GDM1 (cell line): ENCODE data around the gene CECR2.

Experiments
- DNase-seq: peaks from one replicate; lab custom pipeline; 2025; lab: John Stamatoyannopoulos, UW

Gene CECR2

DNA sequence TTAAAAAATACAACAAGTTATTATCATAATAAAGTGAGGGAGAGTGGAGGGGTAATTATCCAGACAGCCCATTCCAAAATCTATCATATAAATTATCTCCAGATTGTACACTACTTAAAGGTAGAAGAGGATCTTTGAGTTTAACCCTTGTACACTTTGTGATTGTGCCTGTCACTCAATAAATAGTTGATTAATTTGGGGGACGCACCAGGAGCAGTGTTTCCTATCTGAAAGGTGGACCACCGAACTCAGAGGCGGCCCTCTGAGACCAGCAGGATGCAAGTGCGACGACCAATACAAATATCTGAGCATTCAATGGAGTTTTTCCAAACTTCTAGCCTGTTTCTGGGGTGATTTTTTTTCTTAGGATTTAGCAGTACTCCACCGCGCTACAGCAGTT is 1.1 kb upstream of the CECR2 start:
- no peak for DNase-seq

DNA sequence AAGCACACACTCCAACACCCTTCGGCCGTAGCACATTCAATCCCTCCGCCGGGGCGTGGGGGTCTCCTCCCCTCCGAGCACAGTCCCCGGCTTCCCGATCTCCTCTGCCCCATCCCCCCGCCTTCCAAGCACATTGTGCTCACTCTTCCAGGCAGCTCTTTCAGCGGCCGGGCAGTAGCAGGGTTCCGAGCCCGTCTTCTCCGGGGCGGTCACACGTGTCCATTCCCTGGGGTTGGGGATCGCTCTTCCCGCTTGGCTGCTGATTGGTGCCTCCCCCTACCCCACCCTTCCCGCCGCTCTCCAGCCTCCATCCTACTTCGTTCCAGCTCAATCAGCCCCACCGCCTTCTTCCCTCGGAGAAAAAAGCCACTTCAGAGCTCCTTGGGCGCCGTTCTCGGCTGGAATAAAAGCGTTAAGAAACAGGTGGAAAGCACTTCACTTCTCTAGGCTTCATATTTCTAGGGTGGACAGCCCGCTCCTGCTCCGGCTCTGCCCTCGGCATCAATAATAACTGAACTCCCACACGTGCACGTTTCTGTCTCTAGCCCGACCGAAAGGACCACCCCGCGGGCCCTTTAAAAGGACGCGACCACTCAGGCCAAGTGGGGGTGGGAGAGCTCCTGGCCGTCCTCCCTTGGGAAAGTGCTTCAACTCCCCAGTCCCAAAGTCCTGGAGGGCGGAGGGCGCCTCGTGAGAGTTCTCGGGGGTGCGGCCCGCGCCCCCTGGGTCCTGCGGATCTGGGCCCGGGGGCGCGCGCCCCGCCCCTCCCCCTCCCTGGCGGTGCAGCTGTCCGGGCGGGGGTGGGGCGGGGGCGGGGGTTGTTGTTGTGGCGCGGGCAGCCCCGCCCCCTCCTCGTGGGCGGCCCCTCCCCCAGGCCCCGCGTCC is 464 bp upstream of the CECR2 start:
- DNase-seq: no peak

DNA sequence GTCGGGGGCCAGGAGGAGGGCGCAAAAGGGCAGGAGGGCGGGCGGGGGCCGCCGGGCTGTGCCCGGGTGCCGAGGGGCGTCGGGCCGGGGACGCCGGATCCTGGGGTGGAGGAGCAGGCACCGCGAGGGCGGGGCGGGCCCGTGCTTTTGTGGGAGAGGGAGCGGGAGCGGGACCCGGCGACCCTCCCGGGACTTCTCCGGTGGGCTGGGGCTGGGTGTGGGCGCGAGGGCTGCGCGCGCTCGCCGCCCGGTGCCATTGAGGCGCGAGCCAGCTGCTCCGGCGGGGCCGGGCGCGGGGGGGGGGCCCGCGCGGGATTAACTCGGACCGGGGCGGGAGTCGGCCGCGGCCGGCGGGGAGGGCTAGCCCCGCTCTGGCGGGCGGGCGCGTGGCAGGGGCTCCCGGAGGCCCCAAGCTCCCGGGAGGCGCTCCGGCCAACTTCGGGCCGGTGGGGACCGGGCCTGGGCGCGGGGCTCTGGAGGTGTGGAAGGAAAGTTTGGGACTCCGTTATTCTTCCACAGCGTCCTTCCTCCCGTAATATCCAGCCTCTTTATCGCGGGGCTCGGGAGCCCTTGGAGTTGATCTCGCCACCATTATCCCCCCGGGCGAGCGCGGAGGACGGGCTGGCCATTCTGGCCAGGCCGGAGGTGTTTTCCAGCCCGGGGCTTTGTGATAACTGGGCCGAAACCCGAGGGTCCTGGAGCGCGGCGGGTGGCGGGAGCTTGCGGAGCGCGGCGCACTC is 936 bp downstream of the CECR2 start:
- DNase-seq: no peak

DNA sequence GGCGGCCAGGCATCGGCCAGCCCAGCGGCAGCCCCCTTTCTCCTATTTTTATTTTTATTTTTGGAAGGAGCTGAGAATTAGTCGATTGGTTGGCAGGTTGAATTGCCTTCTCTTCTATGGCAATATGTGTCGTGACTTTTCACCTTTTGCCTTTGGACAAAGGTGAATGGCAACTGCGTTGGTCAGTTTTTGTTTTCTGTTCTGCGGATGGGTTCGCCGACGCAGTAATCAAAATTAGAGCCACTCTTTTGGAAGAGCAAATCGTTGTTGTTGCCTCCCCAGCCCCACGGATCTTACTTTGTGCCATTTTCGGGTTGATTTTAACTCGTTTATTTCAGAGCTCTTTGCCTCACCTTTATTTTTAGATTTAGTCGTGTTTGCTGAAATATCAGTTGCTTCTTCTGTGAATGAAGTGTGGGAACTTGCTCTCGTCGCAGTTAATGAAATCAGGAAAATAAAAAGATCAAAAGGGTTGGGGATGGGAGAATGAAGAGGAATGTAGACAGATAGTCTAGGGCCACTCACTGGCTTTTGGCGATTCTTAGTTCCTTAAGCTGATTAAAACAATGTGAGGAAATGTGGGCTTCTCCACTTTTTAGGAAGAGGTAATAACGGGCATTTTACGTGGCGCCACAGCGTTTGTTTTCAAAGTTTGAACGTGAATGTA is 1.6 kb downstream of the CECR2 start:
- DNase-seq: no peak

DNA sequence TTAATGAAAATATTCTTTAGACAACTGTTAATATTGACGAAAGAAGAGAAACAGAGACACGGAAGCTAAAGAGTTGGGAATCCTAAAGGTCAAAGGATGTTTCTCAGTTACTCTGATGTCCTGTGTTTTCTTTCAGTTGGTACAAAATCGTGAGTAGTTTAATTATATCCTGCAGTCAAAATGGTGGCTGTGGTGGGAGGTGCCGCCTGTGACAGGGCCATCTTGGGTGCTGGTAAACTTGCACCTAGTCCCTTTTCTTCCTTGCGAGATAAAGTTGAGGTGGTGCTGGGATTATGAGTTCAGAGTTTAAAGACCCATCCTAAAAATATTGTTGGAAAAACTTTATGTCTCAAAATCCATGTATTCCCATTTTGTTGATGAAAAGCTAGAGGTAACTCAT is 2.2 kb downstream of the CECR2 start:
- DNase-seq: no peak

DNA sequence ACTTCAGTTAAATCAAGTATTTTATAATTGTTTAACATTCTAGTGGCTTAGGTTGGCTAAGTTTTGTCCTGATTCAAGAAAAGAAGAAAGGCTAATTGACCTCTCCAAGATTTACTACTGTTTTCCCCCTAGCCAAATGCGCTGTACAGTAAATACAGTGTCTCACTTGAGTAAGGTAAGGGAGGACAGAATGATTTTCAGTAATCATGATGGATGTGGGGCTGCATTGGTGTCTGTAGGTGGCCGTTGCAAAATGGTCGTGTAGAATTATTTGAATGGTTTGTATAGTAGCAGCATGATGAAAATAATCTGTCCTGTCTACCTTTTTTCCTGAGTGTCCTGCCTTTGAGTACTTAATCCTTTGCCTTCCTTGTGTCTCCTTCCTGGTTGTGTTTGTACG is 4.6 kb downstream of the CECR2 start:
- DNase-seq: no peak

DNA sequence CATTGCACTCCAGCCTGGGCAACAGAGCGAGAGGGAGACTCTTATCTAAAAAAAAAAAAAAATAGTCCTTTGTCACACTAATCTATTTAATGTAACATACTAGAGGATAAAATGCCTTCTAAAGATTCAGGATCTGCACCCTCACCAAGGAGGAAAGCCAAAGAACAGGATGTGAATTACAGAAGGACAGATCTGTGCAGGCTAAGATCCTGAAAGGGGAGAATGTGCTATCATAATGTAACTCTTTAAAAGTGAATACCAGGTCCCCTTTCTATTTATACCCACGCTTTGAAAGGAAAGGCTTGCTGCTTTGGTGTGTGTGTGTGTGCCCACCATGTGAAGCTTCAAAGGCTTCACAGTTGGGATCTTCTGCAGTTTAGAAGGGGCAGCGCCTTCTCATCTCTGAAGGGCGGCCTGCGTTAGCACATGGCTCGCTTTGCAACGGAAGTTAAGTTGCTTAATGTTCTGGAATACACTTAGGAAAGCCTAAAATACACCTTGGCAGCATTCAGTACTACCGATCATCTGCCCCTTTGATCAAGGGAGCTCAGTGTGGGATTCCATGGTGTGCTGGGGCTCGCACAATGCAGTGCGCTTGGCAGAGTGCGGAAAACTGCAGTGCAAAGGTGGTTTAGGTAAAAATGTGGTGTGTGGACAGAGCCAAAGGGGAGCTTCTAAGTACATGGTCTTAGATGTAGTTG is 6.8 kb downstream of the CECR2 start:
- DNase-seq: no peak

DNA sequence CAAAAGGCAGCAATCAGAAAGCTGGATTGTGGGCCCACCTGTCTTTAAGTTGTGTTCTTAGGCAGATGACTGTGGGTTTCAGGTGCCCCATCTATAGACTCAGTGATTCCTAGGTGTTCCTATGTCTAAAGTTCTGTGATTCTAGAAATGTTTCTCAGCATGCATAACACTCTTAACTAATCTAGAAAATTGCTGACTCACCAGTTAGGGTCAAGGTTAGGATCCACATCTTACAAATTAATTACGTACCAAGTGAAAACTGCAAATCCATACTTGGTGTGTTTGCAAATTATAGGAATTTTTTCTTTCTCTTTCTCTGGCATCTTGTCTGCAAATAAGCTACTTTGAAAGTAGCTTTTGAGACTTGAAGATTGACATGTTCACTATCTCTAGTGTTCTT is 7.7 kb downstream of the CECR2 start:
- no peak for DNase-seq

DNA sequence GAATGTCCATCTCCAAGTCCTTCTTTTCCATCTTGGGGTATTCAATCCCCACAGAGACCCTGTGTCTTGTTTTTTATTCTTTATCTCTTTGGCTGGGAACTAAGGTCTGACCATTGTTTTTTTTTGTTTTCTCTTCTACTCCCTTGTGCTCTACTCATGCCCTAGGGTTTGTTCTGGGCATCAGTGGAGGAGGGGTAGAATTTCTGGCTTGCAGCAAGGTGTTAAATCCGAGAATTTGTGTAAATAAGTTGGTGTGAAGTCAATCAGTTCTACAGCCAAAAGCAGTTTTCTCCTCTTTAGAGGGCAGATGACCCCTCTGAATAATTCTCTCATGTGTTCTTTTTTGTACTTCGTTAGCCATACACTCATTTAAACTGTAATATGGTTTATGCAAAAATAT is 10.7 kb downstream of the CECR2 start:
- DNase-seq: no peak

DNA sequence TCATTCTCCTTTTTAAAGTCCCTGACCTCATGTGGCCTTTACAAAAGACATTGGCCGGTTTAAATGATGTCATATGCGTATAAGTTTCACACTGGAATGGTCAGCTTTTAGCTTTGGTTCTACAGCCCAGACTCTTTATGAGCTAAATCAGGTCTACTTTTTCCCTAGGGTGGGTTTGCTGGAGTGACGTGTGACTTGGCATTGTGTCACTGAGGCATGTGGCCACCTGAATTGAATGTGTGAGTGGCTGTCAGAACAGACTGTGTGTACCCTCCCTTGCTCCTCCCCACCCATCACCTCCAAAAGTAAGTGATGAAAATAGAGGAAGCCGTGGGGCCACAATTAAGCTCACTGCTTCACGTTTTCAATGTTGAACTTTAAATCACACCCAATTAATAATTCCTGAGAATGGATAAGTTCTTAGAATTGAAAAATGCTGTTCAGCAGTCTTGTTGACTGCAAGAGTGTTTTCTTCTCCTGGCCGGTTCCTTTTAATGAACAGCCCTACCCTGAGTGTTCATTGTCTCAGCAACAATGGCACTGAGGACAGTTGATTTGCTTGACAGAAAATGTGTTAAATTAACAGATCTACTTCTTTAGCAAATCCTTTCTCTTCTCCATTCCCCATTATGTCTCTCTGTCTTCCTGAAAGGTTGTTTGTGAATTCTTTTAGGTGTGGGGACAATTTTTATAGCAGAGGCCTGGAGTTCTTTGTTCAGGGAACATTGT is 11.3 kb downstream of the CECR2 start:
- no peak for DNase-seq

DNA sequence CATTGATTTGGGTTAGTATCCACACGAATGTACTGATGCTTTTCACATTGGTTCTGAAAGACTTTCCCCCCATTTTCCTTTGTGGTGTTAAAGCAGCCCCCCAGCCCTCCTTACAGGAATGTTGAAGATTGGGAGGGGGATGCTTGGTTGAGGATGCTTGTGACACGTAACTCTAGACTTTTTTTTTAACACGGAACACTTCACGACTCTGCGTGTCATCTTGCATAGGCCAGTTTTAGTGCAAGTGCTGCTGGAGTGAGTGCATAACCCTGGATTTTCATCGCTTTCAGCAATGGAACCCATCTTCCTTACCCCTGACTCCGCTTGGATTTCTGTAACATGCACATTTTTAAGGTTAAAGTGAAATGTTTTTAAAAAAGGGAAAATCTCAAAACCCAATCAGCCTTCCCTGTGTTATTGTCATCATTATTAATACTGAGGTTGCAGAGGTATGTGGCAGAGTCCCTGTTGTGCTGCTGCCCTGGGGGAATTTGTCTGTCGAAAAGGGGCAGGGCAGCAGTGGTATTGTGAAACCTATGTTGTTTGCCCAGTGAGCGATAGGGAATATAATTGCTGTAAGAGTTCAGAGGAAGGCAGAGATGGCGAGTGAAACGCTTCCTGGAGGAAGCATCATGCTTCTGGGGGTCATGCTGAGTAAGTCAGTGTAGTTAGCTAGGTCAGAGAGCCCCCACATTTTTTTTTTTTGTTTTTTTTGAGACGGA is 12.1 kb downstream of the CECR2 start:
- no peak for DNase-seq

DNA sequence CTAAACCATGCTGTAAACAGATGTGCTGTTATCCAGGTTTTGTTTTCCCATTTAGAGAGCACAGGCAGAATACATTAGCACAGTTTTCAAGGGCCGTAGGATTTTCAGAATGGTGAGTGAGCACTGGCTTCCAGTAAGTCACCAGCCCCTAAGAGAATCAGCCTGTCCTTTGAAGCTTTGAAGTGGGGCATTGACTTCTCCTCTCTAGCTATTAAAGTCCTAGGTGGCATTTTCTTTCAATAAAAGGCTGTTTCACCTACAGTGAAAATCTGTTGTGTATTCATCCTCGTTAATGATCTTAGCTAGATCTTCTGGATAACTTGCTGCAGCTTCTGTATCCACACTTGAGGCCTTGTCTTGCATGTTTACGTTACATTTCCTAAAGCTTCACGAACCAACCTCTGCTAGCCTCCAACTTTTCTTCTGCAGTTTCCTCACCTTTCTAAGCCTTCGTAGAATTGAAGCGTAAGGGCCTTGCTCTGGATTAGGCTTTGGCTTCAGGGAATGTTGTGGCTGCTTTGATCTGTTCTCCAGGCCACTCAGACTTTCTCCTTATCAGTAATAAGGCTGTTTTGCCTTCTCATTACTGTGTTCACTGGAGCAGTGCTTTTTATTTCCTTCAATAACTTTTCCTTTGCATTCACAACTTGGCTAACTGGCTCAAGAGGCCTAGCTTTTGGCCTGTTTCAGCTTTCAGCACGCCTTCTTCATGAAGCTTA is 15.5 kb downstream of the CECR2 start:
- no peak for DNase-seq

DNA sequence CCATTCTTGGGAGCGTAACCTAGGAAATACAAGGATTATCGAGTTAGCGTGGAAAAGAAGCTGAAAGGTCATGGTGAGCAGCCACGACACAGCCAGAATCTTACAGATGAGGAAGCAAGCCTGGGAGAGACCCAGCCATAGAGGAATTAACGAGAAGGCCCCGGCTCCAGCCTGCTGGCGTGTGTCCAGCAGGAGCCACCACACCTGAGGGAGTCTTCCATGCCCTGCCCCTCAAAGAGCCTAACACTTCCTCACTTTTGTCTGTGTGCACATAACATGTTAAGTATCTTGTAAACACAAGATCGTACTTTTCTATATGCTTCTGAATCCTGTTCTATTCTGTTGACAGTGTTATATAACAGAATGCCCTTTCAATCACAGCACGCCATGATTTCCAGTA is 18.1 kb downstream of the CECR2 start:
- no peak for DNase-seq

DNA sequence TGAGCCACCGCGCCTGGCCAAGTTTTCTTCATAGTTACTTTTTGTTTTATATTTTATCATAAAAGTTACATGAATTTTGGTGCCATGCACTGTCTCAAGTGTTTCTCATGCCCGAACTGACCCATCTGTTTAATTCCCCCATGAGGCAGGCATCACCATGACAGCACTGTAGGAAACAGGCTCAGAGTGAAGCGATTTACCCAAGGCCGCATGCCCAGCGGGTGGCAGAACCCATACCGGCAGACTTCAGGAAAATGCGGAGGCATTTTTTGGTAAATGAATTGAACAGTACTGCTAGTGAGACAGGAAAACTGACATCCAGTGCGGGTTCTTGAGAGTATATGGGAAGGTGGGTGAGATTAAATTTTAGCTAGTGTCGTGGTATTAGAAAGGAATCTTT is 19.0 kb downstream of the CECR2 start:
- no peak for DNase-seq

DNA sequence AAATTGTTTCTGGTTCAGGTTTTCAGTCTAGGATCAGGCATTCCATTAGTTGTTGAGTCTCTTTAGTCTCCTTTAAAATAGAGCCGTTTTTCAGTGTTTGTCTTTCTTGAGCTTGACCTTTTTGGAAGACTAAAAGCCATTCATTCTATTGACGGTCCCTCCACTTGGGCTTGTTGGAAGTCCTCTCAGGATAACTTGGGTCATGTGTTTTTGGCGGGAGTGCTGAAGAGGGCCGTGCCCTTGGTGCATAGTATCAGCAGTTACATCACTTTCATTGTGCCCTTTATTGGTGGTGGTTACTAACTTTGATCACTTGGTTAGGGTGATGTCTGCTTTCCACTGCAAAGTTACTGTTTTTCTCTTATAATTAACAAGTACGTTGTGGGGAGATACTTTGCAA is 20.8 kb downstream of the CECR2 start:
- DNase-seq: no peak

DNA sequence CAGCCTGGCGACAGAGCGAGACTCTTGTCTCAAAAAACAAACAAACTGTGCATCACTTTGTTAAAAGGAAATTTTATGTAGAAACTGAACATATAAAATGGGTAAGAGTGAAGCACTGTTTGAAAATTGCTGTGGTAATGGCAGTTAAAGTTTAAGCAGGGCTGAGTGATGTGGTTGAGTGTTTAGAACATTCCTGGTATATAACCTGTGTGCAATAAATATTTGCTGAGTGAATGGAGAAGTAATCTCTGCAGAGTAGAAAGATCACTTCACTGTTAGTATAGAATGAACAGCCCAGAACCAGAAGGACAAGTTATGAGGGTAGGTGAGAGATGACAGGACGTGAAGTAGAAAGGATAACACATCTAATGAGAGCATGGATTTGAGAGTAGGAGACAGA is 27.3 kb downstream of the CECR2 start:
- DNase-seq: no peak

DNA sequence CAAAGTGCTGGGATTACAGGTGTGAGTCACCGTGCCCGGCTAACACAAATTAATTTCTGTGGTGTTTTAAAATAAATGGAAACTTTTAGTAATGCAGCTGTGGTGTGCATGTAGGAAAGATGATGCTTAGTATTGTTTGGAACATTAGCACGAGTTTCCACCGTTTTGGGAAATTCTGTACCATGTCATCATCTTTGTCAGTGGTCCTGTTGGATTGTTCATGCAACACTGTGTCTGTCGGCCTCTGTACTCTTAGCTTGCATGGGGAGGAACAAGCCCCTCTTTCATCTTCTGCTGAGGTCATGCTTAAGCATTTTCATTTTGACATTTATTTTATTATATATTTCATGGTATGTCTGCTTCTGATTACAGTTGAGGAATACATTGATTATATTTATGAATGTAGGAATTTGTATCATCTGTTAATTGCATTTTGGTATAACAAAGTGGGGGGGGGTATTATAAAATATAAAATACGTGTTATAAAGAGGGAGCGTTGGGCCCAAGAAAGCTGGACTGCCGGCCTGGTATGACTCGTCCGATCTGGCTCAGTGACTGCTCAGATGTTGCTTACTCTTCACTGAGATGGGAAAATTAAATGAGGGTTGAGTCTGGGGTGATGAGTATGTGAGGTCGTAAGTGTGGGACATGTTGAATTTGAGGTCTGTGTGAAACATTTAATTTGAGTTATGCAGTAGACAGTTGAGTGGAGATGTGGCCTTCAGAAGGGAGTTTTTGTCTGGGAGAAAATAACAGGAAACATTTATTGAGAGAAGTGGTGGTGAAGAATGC is 28.7 kb downstream of the CECR2 start:
- DNase-seq: no peak

DNA sequence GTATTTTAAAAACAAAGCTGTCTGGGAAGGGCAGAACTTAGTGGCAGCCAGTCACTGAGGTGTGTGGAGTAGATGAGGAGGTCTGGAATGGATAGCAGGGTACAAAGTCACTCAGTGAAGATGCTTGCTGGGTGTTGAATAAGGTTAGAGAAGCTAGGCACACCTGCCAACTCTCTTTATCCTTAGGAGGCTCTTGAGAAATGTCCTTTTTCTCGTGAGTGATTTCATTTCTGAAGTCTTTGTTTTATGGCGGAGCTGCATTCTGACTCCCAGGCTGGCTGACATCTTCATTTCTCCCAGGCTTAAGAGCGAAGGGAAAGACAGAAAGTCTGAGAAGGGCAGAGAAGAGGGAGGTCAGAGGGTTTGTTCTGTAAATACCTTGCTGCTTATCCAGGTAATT is 31.0 kb downstream of the CECR2 start:
- DNase-seq: no peak

DNA sequence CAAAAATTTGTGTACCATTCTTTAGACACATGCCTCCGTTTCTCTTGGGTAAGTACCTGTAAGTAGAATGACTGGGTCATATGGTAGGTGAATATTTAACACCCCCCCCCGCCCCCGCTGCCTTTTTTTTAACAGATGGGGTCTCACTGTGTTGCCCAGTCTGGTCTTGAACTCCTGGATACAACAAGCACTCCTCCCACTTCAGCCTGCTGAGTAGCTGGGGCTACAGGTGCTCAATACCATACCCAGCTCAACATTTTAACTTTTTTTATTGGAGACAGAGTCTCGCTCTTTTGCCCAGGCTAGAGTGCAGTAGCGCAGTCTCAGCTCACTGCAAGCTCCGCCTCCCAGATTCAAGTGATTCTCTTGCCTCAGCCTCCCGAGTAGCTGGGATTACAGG is 32.5 kb downstream of the CECR2 start:
- DNase-seq: no peak

DNA sequence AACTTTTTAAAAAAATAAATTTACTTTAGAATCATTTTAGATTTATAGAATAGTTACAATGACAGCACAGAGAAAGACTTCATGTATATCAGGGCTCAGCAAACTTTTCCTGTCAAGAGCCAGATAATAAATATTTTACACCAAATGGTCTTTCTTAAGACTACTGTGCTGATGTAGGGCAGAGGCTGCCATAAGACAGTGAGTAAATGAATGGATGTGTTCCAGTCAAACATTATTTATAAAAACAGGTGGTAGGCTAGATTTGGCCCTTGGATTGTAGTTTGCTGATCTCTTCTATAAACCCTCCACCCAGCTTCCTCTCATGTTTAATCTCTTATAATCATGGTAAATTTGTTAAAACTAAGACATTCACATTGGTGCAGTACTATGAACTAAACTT is 33.0 kb downstream of the CECR2 start:
- no peak for DNase-seq
